Measurements from ENCODE around the gene SERPINE3.

- TF ChIP-seq POLR2A (IDR thresholded peaks at IDR 0.05) = no peak
- no peak for TF ChIP-seq CTCF (IDR thresholded peaks at IDR 0.05)
These were observed 8.8 kb downstream of the SERPINE3 start for GRCh38 chr13:51348069-51348967.

Data from thyroid gland (tissue), 4 donors.